ENCODE data around the gene KRTAP12-2.
"Not testable (repeated sequence)": the region's sequence is repeated elsewhere in the genome, so short reads cannot be mapped to it uniquely, and the experiment has no call there.

The KRTAP12-2 gene

DNA sequence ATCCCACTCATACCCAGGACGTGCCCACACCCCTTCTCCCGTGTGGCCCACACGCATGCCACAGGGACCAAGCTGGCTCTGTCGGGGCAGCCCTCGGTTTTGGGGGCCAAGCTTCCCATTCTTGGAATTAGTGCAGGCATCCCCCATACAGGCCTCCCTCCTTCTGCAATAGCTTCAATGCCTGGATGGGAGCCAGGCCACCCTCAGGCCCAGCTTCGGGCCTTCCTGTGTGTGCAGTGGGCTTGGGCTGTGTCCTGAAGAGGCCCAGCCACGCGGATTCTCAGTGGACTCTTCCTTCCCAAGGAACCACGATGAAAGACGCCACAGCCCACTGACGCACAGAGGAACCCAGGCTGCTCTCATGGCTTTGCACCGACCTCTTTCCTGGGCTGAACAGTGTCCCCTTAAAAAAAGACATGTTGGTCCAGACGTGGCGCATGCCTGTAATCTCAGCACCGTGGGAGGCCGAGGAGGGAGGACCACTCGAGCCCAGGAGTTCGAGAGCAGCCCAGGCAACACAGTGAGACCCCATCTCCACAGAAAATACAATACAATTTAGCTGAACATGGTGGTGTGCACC lies 17.1 kb downstream of the KRTAP12-2 start:
- no peak for DNase-seq

DNA sequence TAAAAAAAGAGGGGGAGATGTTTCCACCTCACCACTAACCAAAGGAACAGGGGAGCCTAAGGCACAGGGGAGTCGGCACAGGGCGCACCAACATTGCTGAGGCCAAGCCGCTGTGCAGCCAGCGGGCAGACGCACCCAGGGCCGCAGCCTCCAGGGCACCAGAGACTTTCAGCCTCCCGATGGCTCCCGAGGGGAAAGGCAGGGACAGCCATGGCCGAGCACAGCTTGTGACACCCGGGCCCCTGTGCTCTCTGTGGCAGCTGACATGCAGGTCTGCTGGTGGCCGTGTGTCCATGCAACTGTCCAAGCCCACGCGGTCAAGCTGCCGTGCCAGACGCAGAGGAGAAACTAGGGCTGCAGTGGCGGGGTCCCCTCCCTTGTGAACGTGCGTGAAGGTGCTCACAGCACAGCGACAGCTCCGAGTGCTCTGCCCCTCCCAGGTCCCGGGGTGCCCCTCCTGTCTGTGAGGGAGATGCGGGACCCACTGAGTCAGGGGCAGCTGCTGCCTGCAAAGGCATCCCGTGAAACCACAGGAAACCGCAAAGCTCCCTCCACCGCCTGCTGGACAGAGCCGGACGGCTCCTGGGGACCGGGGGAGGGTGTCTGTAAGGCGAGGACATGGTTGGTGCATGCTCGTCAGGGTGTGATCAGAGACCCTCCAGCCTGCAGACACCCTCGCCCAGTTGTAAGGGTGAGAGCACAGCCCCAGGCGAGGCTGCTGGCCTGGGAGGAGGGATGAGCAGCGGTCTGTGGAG lies 18.0 kb downstream of the KRTAP12-2 start:
- no peak for DNase-seq

DNA sequence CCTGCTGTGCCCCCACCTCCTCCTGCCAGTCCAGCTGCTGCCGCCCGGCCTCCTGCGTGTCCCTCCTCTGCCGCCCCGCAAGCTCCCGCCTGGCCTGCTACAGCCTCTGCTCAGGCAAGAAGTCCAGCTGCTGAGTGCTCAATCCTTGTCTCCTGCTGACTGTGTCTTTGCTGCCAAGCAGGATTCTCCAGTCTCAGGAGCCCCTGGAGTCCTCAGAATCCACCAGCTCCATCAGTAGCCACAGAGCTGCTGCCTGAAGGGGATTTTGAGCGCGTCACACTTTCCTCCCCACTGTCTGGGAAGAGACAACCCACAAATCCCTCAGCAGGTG lies 19.5 kb downstream of the KRTAP12-2 start:
- no peak for DNase-seq

DNA sequence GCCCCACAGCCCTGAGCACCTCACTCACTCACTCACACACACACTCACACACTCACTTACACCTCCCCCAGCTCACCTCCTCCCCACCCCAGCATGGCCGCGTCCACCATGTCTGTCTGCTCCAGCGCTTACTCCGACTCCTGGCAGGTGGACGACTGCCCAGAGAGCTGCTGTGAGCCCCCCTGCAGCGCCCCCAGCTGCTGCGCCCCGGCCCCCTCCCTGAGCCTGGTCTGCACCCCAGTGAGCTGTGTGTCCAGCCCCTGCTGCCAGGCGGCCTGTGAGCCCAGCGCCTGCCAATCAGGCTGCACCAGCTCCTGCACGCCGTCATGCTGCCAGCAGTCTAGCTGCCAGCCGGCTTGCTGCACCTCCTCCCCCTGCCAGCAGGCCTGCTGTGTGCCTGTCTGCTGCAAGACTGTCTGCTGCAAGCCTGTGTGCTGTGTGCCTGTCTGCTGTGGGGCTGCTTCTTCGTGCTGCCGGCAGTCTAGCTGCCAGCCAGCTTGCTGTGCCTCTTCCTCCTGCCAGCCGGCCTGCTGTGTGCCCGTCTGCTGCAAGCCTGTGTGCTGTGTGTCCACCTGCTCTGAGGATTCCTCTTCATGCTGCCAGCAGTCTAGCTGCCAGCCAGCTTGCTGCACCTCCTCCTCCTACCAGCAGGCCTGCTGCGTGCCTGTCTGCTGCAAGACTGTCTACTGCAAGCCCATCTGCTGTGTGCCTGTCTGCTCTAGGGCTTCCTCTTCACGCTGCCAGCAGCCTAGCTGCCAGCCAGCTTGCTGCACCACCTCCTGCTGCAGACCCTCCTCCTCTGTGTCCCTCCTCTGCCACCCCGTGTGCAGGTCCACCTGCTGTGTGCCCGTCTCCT lies 20.1 kb downstream of the KRTAP12-2 start, which contains the start of gene KRTAP10-11:
Gene KRTAP10-11, plus strand, starts transcription at position 49 of the 856 bp plus-strand sequence. Its CDS starts 45 bp downstream, at position 94.
- not testable (repeated sequence) for DNase-seq

DNA sequence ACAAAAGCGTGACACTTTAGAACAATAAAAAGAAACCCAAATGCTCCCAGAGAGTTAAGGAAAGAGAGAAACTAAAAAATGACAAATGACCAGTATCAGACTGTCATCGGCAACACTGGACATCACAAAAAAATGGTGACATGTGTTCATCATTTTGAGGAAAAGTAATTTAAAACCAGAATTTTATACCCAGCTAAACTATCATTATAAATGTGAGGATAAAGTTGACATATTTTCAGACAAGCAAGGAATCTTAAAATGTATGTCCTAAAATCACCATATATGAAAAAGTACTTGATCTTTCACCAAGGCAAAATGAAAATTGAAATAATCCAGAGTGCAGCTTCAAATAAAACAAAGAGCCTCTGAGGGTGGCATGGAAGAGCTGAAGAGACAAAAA lies 21.8 kb downstream of the KRTAP12-2 start:
- no peak for DNase-seq

DNA sequence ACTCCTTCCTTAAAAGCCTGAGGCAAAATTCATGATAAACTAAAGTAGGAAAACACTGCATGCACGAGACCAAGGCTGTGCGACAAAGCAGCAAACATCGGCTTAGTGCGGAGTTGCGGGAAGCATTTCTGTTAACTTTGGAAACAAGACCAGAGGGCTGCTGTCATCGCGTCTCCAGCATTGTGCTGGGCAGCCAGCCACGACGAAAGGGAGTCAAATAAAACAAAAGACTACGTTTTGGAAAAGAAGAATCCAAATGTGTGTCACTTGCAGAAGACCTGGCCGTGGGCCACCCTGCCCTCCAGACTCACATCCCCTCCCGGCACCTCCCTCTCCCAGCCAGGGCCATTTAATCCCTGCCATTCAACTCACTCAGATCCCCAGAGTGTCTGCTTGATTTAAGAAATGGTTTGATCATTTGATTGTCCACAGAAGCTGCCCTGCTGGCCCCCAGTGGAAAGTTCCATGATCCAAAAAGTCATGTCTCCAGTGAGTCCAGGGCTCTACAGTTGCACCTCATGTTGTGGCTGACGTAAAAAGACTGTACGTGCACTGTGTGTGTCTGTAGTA lies 22.9 kb downstream of the KRTAP12-2 start:
- DNase-seq, result no peak

DNA sequence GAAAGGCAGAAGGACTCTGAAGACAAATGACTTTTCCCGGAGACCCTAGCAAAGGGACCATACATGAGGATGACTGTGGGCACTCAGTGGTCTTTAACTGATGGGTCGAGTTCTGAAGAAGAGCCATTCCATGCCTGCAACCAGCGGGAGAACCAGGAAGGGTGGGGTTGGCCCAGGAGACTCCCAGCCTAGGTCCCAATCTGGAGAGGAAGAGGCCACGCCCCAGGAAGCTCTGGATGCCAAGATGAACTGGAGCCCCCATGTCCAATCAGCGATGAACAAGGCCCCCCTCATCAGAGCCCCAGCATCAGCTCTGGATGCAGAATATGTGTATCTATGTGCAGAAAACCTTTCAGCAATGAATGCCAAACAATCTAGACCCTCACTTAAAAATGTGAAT lies 26.0 kb downstream of the KRTAP12-2 start:
- DNase-seq, result no peak

DNA sequence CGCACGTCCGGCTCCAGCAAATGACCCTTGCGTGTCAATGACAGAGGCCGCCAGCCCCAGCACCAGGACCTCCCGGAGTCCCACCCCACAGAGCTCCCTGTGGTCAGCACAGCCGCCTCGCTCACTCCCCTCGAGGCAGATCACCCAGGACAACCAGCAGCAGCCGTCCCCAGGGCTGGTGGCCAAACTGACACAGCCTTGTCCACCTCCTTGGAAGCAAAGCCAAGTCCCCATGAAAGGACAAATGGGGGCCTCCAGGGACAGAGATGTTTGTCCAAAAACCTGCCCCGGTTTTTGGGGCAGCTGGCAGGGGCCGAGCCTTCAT lies 27.4 kb downstream of the KRTAP12-2 start:
- DNase-seq, result no peak

DNA sequence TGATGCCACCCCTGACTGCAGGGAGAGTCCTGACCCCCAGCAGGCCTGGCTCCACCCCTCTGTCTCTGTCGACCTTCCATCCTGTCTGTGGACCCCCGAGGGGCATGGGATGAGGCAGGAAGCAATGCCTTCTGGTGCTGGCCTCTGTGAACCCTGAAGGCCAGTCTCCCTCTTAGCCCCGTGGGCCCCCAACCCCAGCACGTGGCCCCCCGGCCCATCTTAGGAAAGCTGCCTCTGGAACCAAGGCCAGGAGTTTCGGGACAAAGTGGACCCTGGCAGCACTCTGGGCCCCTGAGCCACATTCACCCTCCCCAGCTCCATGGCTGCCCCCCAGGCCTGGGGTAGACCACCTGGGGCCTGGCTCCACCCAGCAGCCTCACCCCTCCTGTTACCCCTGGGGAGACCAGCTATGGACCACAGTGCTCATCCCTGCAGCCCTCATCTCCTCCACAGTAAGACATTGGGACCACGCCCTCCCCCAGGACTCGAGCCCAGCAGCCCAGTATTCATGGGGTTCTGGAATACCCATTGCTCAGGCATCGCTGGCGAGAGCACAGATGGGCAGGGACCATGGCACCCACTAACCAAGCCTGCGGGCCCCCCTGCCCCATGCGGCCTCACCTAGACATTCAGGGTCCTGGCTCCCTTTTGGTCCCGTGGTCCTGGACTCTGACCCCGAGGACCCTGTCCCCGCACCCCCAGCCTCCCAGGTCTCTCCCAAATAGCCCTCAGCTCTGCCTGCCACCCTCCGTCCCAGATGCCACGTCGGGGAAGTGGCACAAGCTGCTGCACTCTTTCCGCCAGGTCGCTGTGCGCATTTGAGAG lies 28.0 kb downstream of the KRTAP12-2 start:
- DNase-seq, result not testable (repeated sequence)

DNA sequence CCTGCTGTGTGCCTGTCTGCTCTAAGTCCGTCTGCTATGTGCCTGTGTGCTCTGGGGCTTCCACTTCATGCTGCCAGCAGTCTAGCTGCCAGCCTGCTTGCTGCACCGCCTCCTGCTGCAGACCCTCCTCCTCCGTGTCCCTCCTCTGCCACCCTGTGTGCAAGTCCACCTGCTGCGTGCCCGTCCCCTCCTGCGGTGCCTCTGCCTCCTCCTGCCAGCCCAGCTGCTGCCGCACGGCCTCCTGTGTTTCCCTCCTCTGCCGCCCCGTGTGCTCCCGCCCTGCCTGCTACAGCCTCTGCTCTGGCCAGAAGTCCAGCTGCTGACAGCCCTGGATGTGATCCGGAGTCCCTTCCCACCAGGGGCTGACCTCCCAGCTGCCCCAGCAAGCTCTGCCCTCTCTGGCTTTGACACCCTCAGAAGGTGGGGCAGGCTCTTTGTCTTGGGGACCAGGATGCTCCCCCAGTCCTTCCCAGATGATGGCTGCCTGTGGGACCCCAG lies 28.8 kb downstream of the KRTAP12-2 start:
- DNase-seq, result not testable (repeated sequence)

DNA sequence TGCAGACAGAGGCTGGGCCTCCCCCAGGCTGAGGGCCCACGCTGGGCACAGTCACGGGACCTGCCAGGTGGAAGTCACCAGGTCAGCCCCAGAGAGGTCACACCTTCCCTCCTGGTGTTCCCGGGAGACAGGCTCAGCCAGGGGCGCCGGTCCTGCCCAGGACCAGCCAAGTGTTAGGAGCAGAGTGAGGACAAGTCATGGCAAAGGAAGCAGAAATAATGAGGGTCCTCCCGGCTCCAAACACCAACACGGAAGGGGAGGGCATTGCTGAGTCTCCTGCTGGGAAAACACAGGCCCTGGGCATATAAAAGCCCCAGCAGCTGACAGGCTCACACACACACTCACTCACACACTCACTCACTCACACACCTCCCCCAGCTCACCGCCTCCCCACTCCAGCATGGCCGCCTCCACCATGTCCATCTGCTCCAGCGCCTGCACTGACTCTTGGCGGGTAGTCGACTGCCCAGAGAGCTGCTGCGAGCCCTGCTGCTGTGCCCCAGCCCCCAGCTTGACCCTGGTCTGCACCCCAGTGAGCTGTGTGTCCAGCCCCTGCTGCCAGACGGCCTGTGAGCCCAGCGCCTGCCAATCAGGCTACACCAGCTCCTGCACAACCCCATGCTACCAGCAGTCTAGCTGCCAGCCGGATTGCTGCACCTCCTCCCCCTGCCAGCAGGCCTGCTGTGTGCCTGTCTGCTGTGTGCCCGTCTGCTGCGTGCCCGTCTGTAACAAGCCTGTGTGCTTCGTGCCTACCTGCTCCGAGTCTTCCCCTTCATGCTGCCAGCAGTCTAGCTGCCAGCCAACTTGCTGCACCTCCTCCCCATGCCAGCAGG lies 29.5 kb downstream of the KRTAP12-2 start, which contains the start of gene KRTAP10-10:
Gene KRTAP10-10, plus strand, starts transcription at position 339 of the 833 bp plus-strand sequence. Its CDS starts 62 bp downstream, at position 401.
- no peak for DNase-seq

DNA sequence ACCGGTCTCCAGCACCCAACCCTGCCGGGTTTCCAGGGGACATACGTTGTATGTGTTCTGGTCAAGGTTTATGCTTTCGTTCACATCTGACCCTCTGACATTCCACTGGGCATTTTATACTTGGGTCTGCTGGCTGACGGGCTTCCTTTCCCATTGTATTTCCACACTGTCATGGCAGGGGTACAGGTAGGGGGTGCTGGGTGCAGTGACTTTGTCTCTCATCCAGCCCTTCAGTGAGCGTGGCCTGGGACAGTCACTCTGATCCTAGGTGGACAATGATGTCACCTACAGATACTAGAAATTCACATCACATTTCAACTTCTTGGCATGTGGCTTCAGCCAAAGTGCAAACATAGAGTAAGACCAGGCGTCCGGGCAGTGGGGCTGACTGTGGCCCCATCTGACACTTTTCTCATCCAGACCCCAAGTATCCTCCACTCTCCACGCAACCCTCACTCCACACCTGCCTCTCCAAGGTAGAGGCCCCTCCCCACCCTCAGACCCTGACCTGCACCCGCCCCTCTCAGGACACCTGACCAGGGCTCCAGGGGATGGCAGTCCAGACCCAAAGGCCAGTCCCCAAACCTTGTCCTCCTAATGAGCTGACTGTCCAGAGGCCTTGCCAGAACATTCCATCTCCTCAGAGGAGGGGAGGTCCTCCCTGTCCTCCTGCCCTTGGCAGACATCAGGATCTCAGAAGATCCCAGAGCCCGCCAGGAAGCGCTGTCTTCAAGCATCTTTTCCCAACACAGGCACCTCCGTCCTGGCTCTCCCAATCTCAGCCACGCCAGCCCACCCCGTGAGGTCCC lies 30.3 kb downstream of the KRTAP12-2 start:
- DNase-seq, result no peak

DNA sequence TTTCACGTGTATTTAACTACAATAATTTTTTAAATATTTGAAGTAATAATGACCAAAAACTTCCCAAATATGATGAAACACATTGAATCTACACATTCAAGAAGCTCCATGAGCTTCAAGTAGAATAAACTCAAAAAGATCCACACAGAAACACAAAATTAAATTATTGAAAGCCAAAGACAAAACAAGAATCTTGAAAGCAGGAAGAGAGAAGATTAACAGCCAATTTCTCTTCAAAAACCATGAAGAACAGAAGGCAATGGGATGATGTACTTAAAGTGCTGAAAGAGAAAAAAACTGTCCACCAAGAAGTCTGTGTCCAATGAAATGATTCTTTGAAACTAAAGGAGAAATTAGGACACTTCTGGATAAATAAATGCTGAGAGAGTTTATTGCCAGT lies 34.7 kb downstream of the KRTAP12-2 start:
- DNase-seq, result no peak

DNA sequence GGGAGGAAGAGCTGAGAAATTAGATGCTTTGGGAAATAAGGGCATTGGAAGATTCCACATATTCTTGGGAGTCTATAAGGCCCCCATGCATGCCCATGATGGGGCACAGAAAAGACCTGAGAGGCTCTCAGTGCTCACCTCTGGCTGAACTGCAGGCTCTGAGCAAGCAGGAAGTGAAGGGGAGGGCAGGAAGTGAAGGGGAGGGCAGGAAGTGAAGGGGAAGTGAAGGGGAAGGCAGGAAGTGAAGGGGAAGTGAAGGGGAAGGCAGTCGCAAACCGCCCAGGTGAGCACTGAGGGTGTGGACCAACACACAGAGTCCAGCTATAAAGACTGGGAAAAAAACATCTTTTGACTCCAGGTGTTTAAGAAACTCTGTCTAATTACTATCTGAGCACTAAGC lies 36.3 kb downstream of the KRTAP12-2 start:
- no peak for DNase-seq

DNA sequence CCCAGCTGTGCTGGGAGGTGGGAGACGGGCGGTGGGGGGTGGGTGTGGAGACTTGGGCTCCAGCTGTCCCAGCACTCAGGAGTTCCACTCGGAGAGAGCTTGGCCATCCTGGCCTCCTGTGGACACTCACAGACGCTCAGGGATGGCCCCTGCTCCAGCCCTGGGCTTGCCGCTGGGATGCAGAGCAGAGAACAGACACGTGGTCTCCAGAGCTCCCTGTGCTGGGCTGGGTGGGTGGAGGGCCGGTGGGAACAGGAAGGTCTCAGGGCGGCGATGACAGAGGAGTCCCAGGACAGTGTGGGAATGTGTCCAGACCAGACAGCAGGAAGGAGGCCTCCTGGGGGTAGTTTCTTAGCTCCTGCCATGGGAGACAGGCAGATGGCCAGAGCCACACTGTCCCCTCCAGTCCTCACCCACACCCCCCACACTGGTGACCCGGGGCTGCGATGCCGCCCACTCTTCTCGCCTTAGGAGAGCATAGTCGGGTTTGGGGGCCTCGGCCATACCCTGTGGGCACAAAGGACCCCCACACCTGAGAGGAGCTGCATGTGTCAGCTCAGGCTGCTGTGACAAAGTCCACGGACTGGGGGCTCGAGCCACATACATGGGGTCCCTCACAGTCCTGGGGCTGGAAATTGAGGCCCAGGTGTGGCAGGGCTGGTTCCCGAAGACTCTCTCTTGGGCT lies 37.9 kb downstream of the KRTAP12-2 start:
- no peak for DNase-seq

DNA sequence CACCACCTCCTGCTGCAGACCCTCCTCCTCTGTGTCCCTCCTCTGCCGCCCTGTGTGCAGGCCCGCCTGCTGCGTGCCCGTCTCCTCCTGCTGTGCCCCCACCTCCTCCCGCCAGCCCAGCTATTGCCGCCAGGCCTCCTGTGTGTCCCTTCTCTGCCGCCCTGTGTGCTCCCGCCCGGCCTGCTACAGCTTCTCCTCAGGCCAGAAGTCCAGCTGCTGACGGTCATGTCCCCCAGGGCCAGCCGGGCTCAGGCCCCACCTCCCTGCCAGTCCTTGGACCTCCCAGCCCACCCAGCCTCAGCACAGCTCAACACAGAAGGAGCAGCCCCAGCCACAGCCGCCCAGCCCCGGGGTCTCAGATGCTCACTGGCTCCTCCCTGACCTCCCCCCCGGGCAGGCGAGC lies 38.9 kb downstream of the KRTAP12-2 start:
- DNase-seq, result not testable (repeated sequence)

DNA sequence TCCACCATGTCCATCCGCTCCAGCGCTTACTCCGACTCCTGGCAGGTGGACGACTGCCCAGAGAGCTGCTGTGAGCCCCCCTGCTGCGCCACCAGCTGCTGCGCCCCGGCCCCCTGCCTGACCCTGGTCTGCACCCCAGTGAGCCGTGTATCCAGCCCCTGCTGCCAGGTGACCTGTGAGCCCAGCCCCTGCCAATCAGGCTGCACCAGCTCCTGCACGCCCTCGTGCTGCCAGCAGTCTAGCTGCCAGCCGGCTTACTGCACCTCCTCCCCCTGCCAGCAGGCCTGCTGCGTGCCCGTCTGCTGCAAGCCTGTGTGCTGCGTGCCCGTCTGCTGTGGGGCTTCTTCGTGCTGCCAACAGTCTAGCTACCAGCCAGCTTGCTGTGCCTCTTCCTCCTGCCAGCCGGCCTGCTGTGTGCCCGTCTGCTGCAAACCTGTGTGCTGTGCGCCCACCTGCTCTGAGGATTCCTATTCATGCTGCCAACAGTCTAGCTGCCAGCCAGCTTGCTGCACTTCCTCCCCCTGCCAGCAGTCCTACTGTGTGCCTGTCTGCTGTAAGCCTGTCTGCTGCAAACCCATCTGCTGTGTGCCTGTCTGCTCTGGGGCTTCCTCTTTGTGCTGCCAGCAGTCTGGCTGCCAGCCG lies 39.4 kb downstream of the KRTAP12-2 start:
- DNase-seq, result not testable (repeated sequence)

DNA sequence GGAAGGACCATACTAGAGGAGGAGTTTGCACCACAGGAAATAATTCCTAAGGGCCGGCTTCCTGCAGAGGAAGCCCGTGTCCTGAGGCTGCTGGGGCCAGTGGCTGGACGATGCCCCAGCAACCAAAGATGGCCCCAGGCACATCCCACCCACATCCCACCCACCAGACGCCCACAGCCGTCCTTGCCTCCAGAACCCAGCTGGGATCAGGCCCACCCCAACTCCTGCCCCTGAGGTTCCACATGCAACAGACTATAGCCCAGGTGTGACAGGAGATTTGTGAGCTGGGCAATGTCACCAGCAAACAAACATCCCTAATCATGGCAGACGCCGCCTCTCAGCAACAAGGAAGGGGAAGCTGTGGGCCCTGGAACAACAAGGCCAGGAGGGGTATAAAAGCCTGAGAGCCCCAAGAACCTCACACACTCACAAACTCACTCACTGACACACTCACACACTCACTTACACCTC lies 40.0 kb downstream of the KRTAP12-2 start, which contains the start of gene KRTAP10-9:
Gene KRTAP10-9, plus strand, starts transcription at position 421 of the 471 bp plus-strand sequence. CDS start 79 bp downstream, outside the sequence.
- DNase-seq, result no peak

DNA sequence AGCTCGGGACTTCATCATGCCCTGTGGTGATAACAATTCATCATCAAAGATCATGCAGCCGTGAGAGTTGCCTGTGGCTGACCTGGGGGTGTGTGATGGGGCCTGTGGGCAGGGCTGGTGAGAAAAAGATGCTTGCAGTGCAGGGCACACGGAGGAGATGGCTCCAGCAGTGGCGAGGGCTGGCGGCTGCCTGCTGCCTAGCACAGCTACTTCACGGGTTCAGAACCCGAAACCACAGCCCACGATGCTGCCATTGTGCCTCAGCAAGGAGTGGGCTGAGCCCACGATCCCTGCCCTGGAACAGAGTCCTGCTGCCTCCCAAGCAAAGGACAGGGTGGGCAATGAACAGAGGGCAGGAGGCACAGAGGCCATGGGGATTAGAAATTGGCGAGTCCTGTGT lies 40.5 kb downstream of the KRTAP12-2 start:
- DNase-seq, result no peak
